HG03520 (cell line): ENCODE measurements around the gene SPOCK1.
"Not testable (repeated sequence)": the region's sequence is repeated elsewhere in the genome, so short reads cannot be mapped to it uniquely, and the experiment has no call there.

ENCODE experiments used
- ATAC-seq: cut with Tn5 transposase; IDR thresholded peaks from one replicate; pipeline ENCODE4 v1.9.1; 2021; ENCODE audit warnings: mild to moderate bottlenecking, moderate library complexity; ENCODE audit not compliant: unreplicated experiment

SPOCK1 gene

GRCh38 chr5:137498736-137499505 is at the start of gene SPOCK1:
Gene SPOCK1 (minus strand): TSS chr5:137499326.
- ATAC-seq: peak; percentile 90

GRCh38 chr5:137545956-137546355 is 46.8 kb upstream of the SPOCK1 start:
- no peak for ATAC-seq

GRCh38 chr5:137535449-137535848 is 36.3 kb upstream of the SPOCK1 start:
- not testable (repeated sequence) for ATAC-seq

GRCh38 chr5:137533963-137534362 is 34.8 kb upstream of the SPOCK1 start:
- no peak for ATAC-seq

- ATAC-seq: no peak
Observed at GRCh38 chr5:137531266-137531665, 32.1 kb upstream of the SPOCK1 start.

GRCh38 chr5:137521246-137521645 is 22.1 kb upstream of the SPOCK1 start:
- no peak for ATAC-seq

GRCh38 chr5:137516961-137517360 is 17.8 kb upstream of the SPOCK1 start:
- no peak for ATAC-seq

GRCh38 chr5:137516251-137516797 is 17.2 kb upstream of the SPOCK1 start:
- no peak for ATAC-seq

- ATAC-seq: no peak
Observed at GRCh38 chr5:137515238-137515637, 16.1 kb upstream of the SPOCK1 start.

- no peak for ATAC-seq
Observed at GRCh38 chr5:137510671-137511070, 11.5 kb upstream of the SPOCK1 start.

- no peak for ATAC-seq
Observed at GRCh38 chr5:137507150-137507549, 8.0 kb upstream of the SPOCK1 start.

- ATAC-seq: no peak
Observed at GRCh38 chr5:137506296-137506695, 7.2 kb upstream of the SPOCK1 start.

GRCh38 chr5:137504916-137505315 is 5.8 kb upstream of the SPOCK1 start:
- no peak for ATAC-seq

- no peak for ATAC-seq
Observed at GRCh38 chr5:137503456-137503855, 4.3 kb upstream of the SPOCK1 start.

GRCh38 chr5:137502632-137503031 is 3.5 kb upstream of the SPOCK1 start:
- ATAC-seq: no peak

GRCh38 chr5:137501846-137502406 is 2.8 kb upstream of the SPOCK1 start:
- ATAC-seq: no peak

GRCh38 chr5:137501226-137501625 is 2.1 kb upstream of the SPOCK1 start:
- no peak for ATAC-seq

- no peak for ATAC-seq
Observed at GRCh38 chr5:137500615-137501225, 1.6 kb upstream of the SPOCK1 start.

- not testable (repeated sequence) for ATAC-seq
Observed at GRCh38 chr5:137499506-137499847, 351 bp upstream of the SPOCK1 start.

- ATAC-seq: no peak
Observed at GRCh38 chr5:137498301-137498735, 808 bp downstream of the SPOCK1 start.

GRCh38 chr5:137497396-137498290 is 1.5 kb downstream of the SPOCK1 start:
- no peak for ATAC-seq
